Spleen (tissue), 11 donors: ENCODE measurements around the gene CFAP251. TPM values are rescaled to one million over a fixed set of nuclear protein-coding genes. Genes with fewer than 3 reads are reported as not detected.

Source experiments
- DNase-seq: peaks from one replicate; pipeline ENCODE4 v3.0.0-alpha.2; 2020
- H3K27ac ChIP-seq, 8 donors: fragments of 200-600 bp; sonication (generic) in 7 of 8; 1 replicate in 4 of 8; 2 replicates in 4 of 8; pipeline versions ENCODE4 v1.5.0 to v1.8.0; 2016 to 2021; ENCODE audit warnings: inconsistent platforms in 4 of 8, mild to moderate bottlenecking in 4 of 8, moderate library complexity in 1 of 8
- H3K27me3 ChIP-seq, 7 donors: fragments of 200-600 bp; sonication (generic) in 6 of 7; replicated peaks in 1 of 7; 1 replicate in 4 of 7; 2 replicates in 3 of 7; pipeline versions ENCODE4 v1.5.0 to v1.8.0; 2016 to 2021; ENCODE audit warnings: inconsistent platforms in 3 of 7, mild to moderate bottlenecking in 1 of 7
- H3K36me3 ChIP-seq, 6 donors: fragments of 200-600 bp; sonication (generic) in 5 of 6; 1 replicate in 4 of 6; 2 replicates in 2 of 6; pipeline versions ENCODE4 v1.5.0 to v1.8.0; 2016 to 2021; ENCODE audit warnings: inconsistent platforms in 2 of 6
- H3K4me1 ChIP-seq, 6 donors: fragments of 200-600 bp; sonication (generic) in 5 of 6; 1 replicate in 3 of 6; 2 replicates in 3 of 6; pipeline versions ENCODE4 v1.5.0 to v1.8.0; 2016 to 2021; ENCODE audit warnings: inconsistent platforms in 3 of 6
- H3K4me3 ChIP-seq, 8 donors: fragments of 200-600 bp; sonication (generic) in 7 of 8; 1 replicate in 4 of 8; 2 replicates in 4 of 8; pipeline versions ENCODE4 v1.5.0 to v1.8.0; 2016 to 2021; ENCODE audit warnings: inconsistent platforms in 4 of 8, mild to moderate bottlenecking in 4 of 8, moderate library complexity in 2 of 8
- H3K9me3 ChIP-seq, 8 donors: fragments of 200-600 bp; sonication (generic) in 7 of 8; 1 replicate in 4 of 8; 2 replicates in 4 of 8; pipeline versions ENCODE4 v1.5.0 to v1.8.0; 2016 to 2021; ENCODE audit warnings: inconsistent platforms in 4 of 8
- POLR2A ChIP-seq, 3 donors: fragments of 450-650 bp; IDR thresholded peaks; one replicate each; pipeline ENCODE4 v1.5.1; 2017; ENCODE audit warnings: antibody characterized with exemption in 3 of 3, mild to moderate bottlenecking in 1 of 3
- POLR2AphosphoS5 ChIP-seq, 3 donors: sonication (generic); formaldehyde crosslinking; IDR thresholded peaks; one replicate each; pipeline ENCODE4 v1.5.1; 2017; ENCODE audit warnings: antibody characterized with exemption in 3 of 3
- WGBS, 5 donors: extraction: QIAGEN DNeasy Blood & Tissue Kit in 3 of 5; methylation state at CpG; one replicate each; pipeline versions ENCODE4 v1.1.5 to v1.1.7; 2013 to 2018; 5-methylcytosine and 5-hydroxymethylcytosine counted together
- intact Hi-C: fragments of 100-400 bp; cut with DNase I; formaldehyde crosslinking; loops from one replicate; pipeline ENCODE4 v1.15.0; 2023; ENCODE audit warnings: low total_unique reads
- polyA plus RNA-seq, 3 donors: library from polyadenylated mRNA; stranded (reverse); fragments of 200-250 nt; gene quantifications; one replicate each; pipeline ENCODE4 v1.2.1, GENCODE V29; 2013
- small RNA-seq, 4 donors: library from RNA; depleted of rRNA; stranded (forward); fragments of <200 nt; gene quantifications; one replicate each; pipeline ENCODE3, GENCODE V24; 2016
- total RNA-seq, 7 donors: library from RNA; depleted of rRNA in 3 of 7; stranded (reverse); fragments of >200 nt in 3 of 7; fragmentation: NEBNext Ultra II Directional in 4 of 7; extraction: Animal tissue kit (Norgen Biotek cat#: 25700) in 4 of 7; gene quantifications; one replicate each; pipeline versions ENCODE4 v1.1.0 to v1.2.1, GENCODE V29; 2016 to 2021
- TF ChIP-seq, protein P1 (sequence below), 11 experiments: fragments of 200-600 bp in 7 of 11; fragments of 450-650 bp in 4 of 11; sonication (generic) in 4 of 11; IDR thresholded peaks in 8 of 11; conservative IDR thresholded peaks in 3 of 11; 1 replicate in 7 of 11; 2 replicates in 4 of 11; pipeline versions ENCODE4 v1.4.0 to v1.8.0; 2016 to 2021; ENCODE audit warnings: antibody characterized with exemption in 11 of 11, inconsistent platforms in 4 of 11, mild to moderate bottlenecking in 1 of 11
- donor health status: healthy with polysubstance abuse.
- donor health status: DM: no; HTN: no; CAD: no; lungs with moderate emphysema.
- donor health status: DM: no; HTN: no; CAD: no.
- donor health status: Bipolar disorder and iron deficiency.
- donor health status: healthy.
- donor health status: DM: no; HTN: no; CAD: no.
- donor health status: DM: yes; HTN: yes; CAD: no.

The CFAP251 gene
- total and polyA plus RNA-seq, 10 donors, result 1.3 to 10.5 (median 3.6) TPM

GRCh38 chr12:122049827-122050226, 131.4 kb downstream of the CFAP251 start:
- TF ChIP-seq POLR2AphosphoS5 (IDR thresholded peaks at IDR 0.05) (no peak), POLR2A (IDR thresholded peaks at IDR 0.05) (no peak)
- TF ChIP-seq, protein P1, sequence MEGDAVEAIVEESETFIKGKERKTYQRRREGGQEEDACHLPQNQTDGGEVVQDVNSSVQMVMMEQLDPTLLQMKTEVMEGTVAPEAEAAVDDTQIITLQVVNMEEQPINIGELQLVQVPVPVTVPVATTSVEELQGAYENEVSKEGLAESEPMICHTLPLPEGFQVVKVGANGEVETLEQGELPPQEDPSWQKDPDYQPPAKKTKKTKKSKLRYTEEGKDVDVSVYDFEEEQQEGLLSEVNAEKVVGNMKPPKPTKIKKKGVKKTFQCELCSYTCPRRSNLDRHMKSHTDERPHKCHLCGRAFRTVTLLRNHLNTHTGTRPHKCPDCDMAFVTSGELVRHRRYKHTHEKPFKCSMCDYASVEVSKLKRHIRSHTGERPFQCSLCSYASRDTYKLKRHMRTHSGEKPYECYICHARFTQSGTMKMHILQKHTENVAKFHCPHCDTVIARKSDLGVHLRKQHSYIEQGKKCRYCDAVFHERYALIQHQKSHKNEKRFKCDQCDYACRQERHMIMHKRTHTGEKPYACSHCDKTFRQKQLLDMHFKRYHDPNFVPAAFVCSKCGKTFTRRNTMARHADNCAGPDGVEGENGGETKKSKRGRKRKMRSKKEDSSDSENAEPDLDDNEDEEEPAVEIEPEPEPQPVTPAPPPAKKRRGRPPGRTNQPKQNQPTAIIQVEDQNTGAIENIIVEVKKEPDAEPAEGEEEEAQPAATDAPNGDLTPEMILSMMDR (IDR thresholded peaks at IDR 0.05 in 8 of 11, conservative IDR thresholded peaks at IDR 0.05 in 3 of 11), result no peak
- 70 to 93% (median 87%) methylated on average over 9 of the region's 9 CpGs for WGBS, 5 donors
- Histone ChIP-seq H3K9me3 (no peaks in the 10 kb centered on the region), H3K36me3 (peaks cover 0 to 40% (median 5%) of the 10 kb centered on the region in 6 donors), H3K27ac (no peak overlapping the region), H3K4me3 (no peak overlapping the region), H3K4me1 (peaks cover 0 to 20% (median 10%) of the 10 kb centered on the region in 6 donors), H3K27me3 (no peaks in the 10 kb centered on the region)
- intact Hi-C loops, result loop anchor here (5.0 kb wide), 1 partner anchor 147 kb away; no protein-coding TSS in a partner anchor
- DNase-seq, result no peak

GRCh38 chr12:122050706-122051105, 132.3 kb downstream of the CFAP251 start:
- peak overlapping the region in 2 of 8 donors; percentile 32 to 45 for H3K27ac ChIP-seq

GRCh38 chr12:122051231-122051876, 133.0 kb downstream of the CFAP251 start:
- Histone ChIP-seq H3K27ac (peak overlapping the region in 4 of 8 donors; percentile 13 to 54 (median 38)), H3K36me3 (peaks cover 0 to 48% (median 6%) of the 10 kb centered on the region in 6 donors), H3K27me3 (no peaks in the 10 kb centered on the region), H3K9me3 (no peaks in the 10 kb centered on the region), H3K4me1 (peaks cover 0 to 21% (median 10%) of the 10 kb centered on the region in 6 donors), H3K4me3 (no peak overlapping the region)
- intact Hi-C loops, result loop anchor here (5.0 kb wide), 1 partner anchor 146 kb away; no protein-coding TSS in a partner anchor
- 57 to 78% (median 73%) methylated on average over 9 to 14 of the region's 14 CpGs for WGBS, 5 donors
- TF ChIP-seq POLR2A (IDR thresholded peaks at IDR 0.05) (no peak), POLR2AphosphoS5 (IDR thresholded peaks at IDR 0.05) (peak; percentile 59 to 62 (median 60))
- TF ChIP-seq, protein P1 (IDR thresholded peaks at IDR 0.05 in 8 of 11, conservative IDR thresholded peaks at IDR 0.05 in 3 of 11), result no peak
- no peak for DNase-seq

More at GRCh38 chr12:122050706-122051105, 132.3 kb downstream of the CFAP251 start:
- Histone ChIP-seq H3K36me3 (peaks cover 0 to 46% (median 5%) of the 10 kb centered on the region in 6 donors), H3K27me3 (no peaks in the 10 kb centered on the region), H3K9me3 (no peaks in the 10 kb centered on the region), H3K4me1 (peaks cover 0 to 21% (median 10%) of the 10 kb centered on the region in 6 donors), H3K4me3 (no peak overlapping the region)
- TF ChIP-seq POLR2AphosphoS5 (IDR thresholded peaks at IDR 0.05) (no peak), POLR2A (IDR thresholded peaks at IDR 0.05) (no peak)
- TF ChIP-seq, protein P1 (IDR thresholded peaks at IDR 0.05 in 8 of 11, conservative IDR thresholded peaks at IDR 0.05 in 3 of 11), result no peak
- no peak for DNase-seq
- WGBS, 5 donors, result 86 to 90% (median 88%) methylated on average over 20 of the region's 20 CpGs
- intact Hi-C loops, result loop anchor here (5.0 kb wide), 1 partner anchor 147 kb away; no protein-coding TSS in a partner anchor

DNA sequence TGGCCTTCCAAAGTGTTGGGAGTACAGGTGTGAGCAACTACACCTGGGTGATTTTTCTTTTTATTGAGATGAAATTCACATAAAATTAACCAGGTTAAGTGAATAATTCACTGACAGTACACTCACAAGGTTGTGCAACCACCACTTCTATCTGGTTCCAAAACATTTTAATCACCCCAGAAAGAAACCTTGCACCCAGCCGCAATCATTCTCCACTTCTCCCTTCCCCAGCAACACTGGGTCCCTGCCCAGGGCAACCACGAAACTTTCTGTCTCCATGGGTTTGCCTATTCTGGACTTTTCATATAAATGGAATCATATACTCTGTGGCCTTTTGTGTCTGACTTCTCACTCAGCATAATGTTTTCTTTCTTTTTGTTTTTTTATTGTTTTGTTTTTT, 133.9 kb downstream of the CFAP251 start:
- intact Hi-C loops, result loop anchor here (5.0 kb wide), 1 partner anchor 145 kb away; no protein-coding TSS in a partner anchor
- no peak overlapping the region for H3K27ac ChIP-seq
- no peak overlapping the region for H3K4me3 ChIP-seq
- no peak for TF ChIP-seq POLR2A (IDR thresholded peaks at IDR 0.05)
- H3K36me3 ChIP-seq, result peaks cover 0 to 49% (median 6%) of the 10 kb centered on the region in 6 donors
- H3K9me3 ChIP-seq, result no peaks in the 10 kb centered on the region
- DNase-seq, result no peak
- peaks cover 0 to 21% (median 10%) of the 10 kb centered on the region in 6 donors for H3K4me1 ChIP-seq
- H3K27me3 ChIP-seq, result no peaks in the 10 kb centered on the region
- 78 to 86% (median 81%) methylated on average over 2 of the region's 2 CpGs for WGBS, 5 donors

Small RNA genes lying within 50 kb of the gene (small RNA-seq; reads per million reads assigned to genes)
- gene AC069503.3 (0 reads per million in 4 donors), gene RF00017 (0 reads per million in 4 donors), gene RNU7-170P (0 reads per million in 4 donors)

Other genes with a start within 250 kb of the CFAP251 start
- gene MORN3, start 248.9 kb upstream of the CFAP251 start, total RNA-seq, result 1 to 10 TPM in 4 of 7 donors, under 1 TPM in 2, not detected in 1; 0.17 to 2.5 (median 1.5) TPM
- 1 to 10 TPM in 1 of 3 donors, under 1 TPM in 2; 0.35 to 1.1 (median 0.51) TPM for gene MORN3, start 248.9 kb upstream of the CFAP251 start, polyA plus RNA-seq
- 1 to 10 TPM; 3.5 to 8.9 (median 6.4) TPM for gene TMEM120B, start 205.8 kb upstream of the CFAP251 start, total RNA-seq
- 1 to 10 TPM; 2.9 to 5.0 (median 3.7) TPM for gene TMEM120B, start 205.8 kb upstream of the CFAP251 start, polyA plus RNA-seq
- gene RHOF, start 124.9 kb upstream of the CFAP251 start, total RNA-seq, result 10 to 100 TPM; 45.2 to 71.7 (median 54.6) TPM
- gene RHOF, start 124.9 kb upstream of the CFAP251 start, polyA plus RNA-seq, result 10 to 100 TPM; 18.4 to 29.4 (median 20.3) TPM
- 10 to 100 TPM; 19.9 to 37.7 (median 31.8) TPM for gene SETD1B, start 114.6 kb upstream of the CFAP251 start, total RNA-seq
- 10 to 100 TPM in 1 of 3 donors, 1 to 10 TPM in 2; 3.3 to 11.9 (median 5.3) TPM for gene SETD1B, start 114.6 kb upstream of the CFAP251 start, polyA plus RNA-seq
- 1 to 10 TPM in 4 of 7 donors, under 1 TPM in 2, not detected in 1; 0.57 to 2.8 (median 1.7) TPM for gene HPD, start 59.7 kb upstream of the CFAP251 start, total RNA-seq
- 1 to 10 TPM in 1 of 3 donors, under 1 TPM in 2; 0.78 to 1.5 (median 0.86) TPM for gene HPD, start 59.7 kb upstream of the CFAP251 start, polyA plus RNA-seq
- gene PSMD9, start 29.8 kb upstream of the CFAP251 start, total RNA-seq, result 10 to 100 TPM; 32.4 to 56.7 (median 43.6) TPM
- gene PSMD9, start 29.8 kb upstream of the CFAP251 start, polyA plus RNA-seq, result 10 to 100 TPM; 29.6 to 62.6 (median 49.6) TPM
- gene BCL7A, start 103.3 kb downstream of the CFAP251 start, total RNA-seq, result 10 to 100 TPM in 1 of 7 donors, 1 to 10 TPM in 6; 4.2 to 10.1 (median 8.1) TPM
- 1 to 10 TPM; 2.5 to 4.8 (median 3.8) TPM for gene BCL7A, start 103.3 kb downstream of the CFAP251 start, polyA plus RNA-seq
- gene MLXIP, start 160.2 kb downstream of the CFAP251 start, total RNA-seq, result 10 to 100 TPM; 56.1 to 97.1 (median 79.7) TPM
- gene MLXIP, start 160.2 kb downstream of the CFAP251 start, polyA plus RNA-seq, result 10 to 100 TPM in 2 of 3 donors, 1 to 10 TPM in 1; 7.8 to 28.3 (median 11.5) TPM